GM18526 (cell line): ENCODE data around the gene TTLL10.

ENCODE experiments used
- POLR2A ChIP-seq: IDR thresholded peaks from 3 replicates; pipeline ENCODE4 v1.6.1; 2011; ENCODE audit not compliant: insufficient read length; ENCODE audit errors: extremely low read depth

Gene TTLL10

DNA sequence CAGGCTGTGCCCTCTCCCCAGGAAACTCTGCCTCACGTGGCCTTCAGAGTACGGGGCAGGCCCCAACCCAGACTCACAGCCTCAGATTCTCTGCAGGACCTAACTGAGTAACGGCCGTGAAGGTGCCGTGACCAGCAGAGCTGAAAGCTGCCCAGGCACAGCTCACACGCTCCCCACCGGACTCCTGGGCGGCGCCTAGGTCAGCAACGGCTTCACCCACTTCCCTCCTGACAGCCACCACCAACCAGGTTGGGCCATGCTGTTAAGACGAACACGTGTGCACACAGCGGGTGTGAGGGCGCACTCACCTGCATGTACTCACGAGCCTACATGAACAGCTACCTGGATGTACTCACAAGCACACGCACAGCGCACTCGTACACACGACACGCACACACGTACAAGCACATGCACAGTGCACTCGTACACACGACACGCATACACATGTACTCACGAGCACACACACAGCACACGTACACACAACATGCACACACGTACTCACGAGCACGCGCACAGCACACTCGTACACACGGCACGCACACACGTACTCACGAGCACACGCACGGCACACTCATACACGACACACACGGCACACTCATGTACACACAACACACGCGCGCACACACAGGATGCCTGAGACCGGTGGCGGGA, 49.0 kb downstream of the TTLL10 start:
- no peak for TF ChIP-seq POLR2A

DNA sequence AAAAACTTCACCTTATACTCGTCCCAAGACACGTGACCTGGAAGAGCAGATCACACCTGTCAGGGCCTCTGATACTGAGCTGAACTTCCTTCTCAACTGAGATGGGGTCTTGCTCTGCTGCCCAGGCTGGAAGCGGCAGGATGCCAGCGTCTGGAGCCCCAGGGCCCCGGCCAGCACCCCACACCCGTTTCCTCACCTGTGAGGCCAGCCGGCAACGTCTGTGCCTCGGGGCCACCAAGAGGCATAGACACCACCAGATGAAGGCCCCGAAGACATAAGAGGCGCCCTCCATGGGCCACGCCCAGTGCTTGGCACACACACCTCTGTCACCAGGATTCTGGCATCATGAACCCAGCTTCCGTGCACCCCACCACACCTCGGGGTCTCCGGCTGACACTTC, 49.6 kb downstream of the TTLL10 start:
- TF ChIP-seq POLR2A, result no peak

DNA sequence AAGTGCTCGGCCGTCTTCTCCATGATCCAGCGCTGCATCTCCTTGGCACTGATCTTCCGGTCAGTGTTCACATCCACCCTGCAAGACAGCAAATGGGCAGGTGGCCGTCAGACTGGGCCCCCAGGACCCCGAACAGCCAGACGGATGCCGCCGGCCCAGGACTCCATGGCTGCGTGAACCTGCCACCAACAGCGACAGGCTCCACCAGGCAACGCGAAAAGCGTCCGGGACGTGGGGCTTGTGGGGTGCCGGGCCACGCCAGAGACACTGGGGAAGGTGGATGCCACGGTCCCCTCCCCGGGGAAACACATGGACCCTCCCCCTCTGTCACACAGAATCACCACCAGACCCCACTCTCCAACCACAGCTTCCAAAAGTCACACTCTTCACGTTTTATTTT, 50.2 kb downstream of the TTLL10 start:
- TF ChIP-seq POLR2A, result no peak

DNA sequence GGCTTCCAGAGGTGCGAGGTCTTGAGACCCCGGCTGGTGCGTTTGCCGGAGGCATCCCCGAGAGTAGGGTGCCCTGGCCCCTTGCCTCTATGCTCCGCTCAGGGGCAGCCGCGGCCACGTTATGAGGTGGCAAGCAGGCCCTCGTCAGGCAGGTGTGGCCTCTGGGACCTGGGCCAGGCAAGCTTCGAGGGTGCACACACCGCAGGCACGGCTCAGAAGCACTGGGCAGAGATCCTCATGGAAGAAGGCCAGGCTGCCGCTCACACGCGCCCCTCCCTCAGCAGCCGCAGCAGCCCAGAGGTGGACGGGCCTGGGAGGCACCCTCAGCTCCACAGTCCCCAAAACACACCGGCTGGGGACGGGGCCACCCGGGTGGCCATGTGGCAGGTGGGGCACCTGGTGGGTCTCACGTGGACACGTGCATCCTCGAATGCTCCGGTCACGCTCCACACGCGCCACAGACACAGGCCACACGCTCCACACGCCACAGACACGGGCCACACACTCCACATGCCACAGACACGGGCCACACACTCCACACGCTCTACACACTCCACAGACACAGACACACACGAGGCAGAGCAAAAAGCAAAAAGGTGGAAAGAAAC, 51.7 kb downstream of the TTLL10 start:
- no peak for TF ChIP-seq POLR2A

DNA sequence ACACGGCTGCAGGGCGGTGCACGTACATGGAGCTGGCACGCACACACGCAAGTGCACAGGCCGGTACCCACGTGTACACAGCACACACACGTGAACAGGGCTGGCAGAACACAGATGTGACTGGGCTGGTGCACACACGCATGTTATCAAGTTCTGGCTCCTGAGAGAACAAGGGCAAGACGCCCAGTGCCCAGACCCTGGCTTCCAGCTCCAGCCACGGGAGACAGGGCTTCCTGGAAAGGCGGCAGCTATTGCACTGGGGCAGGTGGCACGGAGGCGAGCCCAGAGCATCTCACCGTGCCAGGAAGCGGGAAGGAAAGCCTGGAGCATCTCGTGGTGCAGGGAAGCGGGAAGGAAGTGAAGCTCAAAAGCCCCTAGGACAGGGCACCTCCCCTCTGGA, 52.2 kb downstream of the TTLL10 start:
- TF ChIP-seq POLR2A, result no peak

DNA sequence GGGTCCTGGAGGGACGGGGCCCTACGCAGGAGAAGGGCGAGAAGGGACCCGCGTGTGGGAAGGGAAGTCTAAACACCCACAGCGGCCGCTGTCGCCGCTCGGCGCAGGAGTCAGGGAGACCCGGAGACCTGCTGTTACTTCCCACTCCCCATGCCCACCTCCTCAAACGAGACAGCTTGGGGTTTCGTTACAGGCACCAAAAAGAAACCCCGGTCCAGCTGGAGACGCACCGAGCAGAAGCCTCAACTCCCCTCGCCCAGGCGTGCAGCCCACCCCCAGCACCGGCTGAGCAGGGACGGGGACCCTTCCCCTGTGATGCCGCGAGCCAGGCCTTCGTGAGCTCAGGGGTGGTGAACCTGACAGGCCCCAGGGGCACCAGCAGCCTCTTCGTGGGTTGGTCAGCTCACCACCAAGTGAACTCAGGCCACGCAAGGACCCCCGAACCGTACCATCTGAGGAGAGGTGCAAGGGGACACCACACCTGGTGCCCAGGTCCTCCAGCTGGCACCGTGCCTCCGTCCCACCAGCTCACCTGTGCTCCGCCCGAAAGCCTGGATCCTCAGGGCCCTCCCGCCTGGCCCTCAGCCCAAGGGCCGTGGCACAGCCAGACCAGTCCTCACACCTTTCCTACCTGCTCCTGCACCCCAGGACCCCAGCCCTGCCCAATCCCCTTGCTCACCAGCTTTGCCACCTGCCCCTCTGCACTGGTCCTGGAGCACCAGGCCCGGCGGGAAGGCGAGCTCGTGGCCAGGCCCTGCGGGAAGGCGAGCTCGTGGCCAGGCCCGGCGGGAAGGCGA, 53.1 kb downstream of the TTLL10 start:
- TF ChIP-seq POLR2A, result no peak

DNA sequence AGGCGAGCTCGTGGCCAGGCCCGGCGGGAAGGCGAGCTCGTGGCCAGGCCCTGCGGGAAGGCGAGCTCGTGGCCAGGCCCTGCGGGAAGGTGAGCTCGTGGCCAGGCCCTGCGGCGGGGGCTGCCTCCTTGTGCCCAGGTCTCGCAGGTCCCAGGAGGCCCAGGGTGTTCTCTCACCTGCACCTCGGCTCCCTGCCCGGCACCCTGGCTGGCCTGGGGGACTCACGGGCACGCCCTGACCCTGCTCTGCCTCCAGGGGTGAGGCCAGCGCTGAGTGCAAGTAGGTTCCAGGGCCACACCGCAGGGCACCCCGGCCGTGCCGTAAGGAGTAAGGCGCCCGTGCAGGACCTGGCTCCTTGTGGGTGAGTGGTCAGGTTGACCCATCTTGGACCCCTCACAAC, 53.7 kb downstream of the TTLL10 start:
- no peak for TF ChIP-seq POLR2A

DNA sequence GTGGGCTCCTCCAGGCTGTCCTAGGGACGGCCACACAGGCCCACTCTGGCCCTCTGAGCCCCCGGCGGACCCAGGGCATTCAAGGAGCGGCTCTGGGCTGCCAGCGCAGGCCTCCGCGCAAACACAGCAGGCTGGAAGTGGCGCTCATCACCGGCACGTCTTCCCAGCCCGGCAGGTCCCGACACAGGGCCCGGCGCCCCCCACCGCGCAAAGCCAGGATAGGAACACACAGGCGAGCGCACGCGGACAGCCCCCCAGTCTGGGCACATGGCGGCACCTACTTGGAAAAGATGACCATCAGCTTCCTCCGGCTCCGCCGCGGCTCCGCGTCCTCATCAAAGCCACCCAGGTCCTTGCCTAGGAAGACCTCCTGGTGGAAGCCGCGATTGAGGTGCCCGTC, 54.5 kb downstream of the TTLL10 start:
- no peak for TF ChIP-seq POLR2A

DNA sequence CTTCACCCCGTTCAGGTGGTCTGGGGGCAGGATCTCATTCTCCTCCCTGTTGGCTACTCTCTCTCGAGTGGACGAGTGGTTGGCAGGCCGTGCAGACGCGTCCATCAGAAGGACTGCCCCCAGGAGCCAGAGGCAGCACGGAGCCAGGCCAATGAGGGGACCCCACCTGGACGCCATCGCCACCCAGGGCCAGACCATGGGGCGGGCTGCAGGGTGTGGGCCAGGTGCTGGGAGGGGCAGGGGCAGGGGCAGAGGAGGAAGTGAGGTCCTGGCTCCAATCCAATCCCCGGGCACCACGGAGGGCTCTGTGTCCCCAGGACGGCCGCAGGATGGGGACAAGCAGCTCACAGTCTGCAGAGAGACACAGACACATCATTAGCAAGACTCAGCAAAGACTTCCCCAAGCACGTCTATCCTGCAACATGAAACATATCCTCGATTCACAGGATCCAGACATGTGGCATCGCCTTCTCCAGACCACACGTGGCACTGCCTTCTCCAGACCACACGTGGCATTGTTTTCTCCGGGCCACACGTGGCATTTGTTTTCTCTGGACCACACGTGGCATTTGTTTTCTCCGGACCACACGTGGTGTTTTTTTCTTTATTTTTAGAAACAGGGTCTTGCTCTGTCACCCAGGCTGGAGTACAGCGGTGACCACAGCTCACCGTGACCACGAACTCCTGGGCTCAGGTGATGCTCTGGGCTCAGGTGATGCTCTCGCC, 55.1 kb downstream of the TTLL10 start:
- no peak for TF ChIP-seq POLR2A

DNA sequence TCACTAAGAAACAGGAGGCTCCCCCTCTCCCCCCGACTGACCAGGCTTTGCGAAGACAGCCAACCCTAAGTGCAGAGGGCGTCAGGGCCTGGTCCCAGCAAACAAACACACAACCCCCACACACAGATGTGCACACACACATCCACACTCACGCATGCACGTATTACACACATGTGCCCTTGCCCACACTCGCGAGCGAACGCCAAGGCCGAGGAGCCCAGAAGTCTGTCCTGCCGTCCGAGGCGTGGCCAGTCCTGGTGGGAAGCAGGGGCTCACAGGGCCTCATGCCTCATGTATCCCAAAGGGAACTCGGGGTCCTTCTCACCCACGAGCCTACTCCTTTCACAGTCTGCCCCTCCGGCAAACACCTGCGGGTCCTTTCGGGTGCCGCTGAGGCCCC, 56.1 kb downstream of the TTLL10 start:
- TF ChIP-seq POLR2A, result no peak

DNA sequence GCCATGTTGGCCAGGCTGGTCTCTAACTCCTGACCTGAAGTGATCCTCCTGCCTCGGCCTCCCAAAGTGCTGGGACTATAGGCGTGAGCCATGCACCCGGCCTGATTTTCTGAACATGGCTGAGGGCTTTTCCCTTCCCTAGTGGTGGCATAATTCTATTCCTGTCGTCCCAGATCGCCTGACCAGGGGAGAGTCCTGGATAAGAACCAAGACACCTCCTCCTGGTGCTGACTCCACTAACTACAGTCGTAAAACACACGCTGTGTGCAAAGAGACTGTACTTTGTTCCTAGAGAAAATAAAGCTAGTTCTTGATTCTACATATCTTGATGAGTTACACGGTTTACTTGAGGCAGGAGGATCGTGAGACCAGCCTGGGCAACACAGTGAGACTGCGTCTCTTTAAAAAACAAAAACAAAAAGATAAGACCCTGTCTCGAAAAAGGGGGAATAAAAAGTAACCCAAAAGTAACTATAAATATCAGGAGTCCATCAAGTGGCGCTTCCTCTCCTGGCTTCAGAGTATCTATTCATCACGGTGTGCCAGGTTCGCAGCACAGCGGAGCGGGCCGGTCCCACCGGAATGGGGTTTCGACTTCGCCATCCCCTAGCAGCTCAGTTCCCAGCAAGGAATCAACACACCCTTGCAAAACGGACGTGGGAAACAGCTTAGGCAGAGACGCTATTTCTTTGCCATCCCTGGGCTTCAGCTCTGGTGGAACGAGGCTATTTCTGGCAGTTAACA, 57.1 kb downstream of the TTLL10 start:
- TF ChIP-seq POLR2A, result no peak

DNA sequence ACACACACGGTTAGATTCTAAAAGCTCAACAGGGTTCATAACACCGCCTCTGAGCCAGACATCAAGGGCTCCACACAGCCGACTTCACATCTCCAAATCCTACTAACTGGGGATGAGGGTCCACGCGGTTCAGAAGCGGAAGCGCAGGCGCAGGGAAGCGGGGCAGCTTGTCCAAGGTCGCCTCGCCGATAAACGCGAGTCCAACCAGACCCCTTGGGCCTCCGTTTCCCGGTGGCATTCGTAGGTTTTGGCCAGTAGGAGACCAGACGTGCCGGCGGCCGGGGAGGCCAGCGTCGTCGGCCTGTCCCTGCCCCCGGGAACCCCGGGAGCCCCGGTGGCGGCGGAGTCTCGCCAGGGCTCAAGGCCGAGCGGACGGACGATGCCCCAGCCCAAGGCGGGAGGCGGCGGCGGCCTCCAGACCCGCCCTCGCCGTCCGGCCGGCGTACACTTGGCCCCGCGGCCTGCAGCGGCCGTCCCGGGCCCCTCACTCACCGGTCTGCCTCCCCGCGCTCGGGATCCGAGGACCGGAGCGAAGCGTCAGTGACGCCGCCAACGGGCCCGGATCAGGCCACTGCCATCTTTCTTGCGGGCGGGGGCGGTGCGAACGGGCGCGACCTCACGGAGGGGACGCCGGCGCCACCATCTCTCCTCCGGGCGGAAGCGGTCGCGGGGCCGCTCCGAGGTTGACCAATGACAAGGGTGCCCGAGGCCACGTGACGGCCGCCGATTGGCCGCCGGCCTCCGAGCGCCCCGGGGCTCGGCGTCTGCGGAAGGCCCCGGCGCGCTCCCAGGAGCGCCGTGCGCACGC, 57.9 kb downstream of the TTLL10 start, which contains the start of gene SDF4:
SDF4 (minus strand) TSS at position 602 of the 808 bp plus-strand sequence. CDS start 3,229 bp downstream, outside the sequence.
- TF ChIP-seq POLR2A, result peak; percentile 93

DNA sequence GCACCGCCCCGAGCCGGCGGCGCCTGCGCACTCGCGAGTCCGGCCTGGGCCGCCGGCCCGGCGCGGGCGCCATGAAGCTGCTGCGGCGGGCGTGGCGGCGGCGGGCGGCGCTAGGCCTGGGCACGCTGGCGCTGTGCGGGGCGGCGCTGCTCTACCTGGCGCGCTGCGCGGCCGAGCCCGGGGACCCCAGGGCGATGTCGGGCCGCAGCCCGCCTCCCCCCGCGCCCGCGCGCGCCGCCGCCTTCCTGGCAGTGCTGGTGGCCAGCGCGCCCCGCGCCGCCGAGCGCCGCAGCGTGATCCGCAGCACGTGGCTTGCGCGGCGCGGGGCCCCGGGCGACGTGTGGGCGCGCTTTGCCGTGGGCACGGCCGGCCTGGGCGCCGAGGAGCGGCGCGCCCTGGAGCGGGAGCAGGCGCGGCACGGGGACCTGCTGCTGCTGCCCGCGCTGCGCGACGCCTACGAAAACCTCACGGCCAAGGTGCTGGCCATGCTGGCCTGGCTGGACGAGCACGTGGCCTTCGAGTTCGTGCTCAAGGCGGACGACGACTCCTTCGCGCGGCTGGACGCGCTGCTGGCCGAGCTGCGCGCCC, 58.6 kb downstream of the TTLL10 start, which contains the start of gene B3GALT6:
B3GALT6 (plus strand) TSS at position 30 of the 588 bp plus-strand sequence; CDS start at position 72, 42 bp downstream.
- TF ChIP-seq POLR2A, result no peak

DNA sequence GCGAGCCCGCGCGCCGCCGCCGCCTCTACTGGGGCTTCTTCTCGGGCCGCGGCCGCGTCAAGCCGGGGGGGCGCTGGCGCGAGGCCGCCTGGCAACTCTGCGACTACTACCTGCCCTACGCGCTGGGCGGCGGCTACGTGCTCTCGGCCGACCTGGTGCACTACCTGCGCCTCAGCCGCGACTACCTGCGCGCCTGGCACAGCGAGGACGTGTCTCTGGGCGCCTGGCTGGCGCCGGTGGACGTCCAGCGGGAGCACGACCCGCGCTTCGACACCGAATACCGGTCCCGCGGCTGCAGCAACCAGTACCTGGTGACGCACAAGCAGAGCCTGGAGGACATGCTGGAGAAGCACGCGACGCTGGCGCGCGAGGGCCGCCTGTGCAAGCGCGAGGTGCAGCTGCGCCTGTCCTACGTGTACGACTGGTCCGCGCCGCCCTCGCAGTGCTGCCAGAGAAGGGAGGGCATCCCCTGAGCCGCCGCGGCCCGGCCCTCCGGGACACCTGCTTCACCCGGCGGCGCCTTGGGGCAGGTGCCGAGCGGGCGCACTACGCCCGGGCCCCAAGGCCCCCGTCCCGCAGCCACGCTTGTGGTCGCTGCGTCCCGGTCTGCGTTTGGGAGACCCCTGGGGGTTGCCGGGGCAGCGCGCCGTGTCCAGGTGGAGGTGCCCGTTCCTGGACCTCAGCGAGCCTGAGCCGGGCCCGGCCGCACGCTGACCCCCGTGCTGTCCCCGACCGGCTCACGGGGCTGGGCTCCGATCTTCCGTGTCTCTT, 59.3 kb downstream of the TTLL10 start:
- no peak for TF ChIP-seq POLR2A
